ENCODE measurements around the gene GNG12. TPM values are rescaled to one million over a fixed set of nuclear protein-coding genes. Genes with fewer than 3 reads are reported as not detected.

Gene GNG12
- total and polyA plus RNA-seq, 10 donors: 15.2 to 102 (median 76.2) TPM

DNA sequence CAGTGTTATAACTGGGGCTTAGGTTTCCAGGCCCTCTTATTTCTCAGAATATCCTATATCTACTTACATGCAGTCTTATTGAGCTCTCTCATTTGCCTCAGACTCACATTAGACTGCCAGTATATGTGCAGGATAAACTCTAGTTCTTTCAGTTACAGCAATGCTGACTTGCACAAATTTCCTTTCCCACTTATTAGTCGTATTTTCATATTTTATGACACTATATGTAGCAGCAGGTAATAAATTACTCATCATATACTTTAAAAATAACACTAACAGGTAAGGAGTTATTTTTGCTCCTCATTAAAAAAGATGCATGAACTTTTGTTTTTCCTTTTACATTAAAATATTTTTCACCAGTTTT is 82.6 kb downstream of the GNG12 start:
- H3K27ac ChIP-seq: peak overlapping the region in 3 of 8 donors; percentile 22 to 69 (median 55)
- TF ChIP-seq, protein P1, sequence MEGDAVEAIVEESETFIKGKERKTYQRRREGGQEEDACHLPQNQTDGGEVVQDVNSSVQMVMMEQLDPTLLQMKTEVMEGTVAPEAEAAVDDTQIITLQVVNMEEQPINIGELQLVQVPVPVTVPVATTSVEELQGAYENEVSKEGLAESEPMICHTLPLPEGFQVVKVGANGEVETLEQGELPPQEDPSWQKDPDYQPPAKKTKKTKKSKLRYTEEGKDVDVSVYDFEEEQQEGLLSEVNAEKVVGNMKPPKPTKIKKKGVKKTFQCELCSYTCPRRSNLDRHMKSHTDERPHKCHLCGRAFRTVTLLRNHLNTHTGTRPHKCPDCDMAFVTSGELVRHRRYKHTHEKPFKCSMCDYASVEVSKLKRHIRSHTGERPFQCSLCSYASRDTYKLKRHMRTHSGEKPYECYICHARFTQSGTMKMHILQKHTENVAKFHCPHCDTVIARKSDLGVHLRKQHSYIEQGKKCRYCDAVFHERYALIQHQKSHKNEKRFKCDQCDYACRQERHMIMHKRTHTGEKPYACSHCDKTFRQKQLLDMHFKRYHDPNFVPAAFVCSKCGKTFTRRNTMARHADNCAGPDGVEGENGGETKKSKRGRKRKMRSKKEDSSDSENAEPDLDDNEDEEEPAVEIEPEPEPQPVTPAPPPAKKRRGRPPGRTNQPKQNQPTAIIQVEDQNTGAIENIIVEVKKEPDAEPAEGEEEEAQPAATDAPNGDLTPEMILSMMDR (IDR thresholded peaks at IDR 0.05 in 8 of 11, conservative IDR thresholded peaks at IDR 0.05 in 3 of 11): no peak
- TF ChIP-seq POLR2AphosphoS5 (IDR thresholded peaks at IDR 0.05) (no peak), POLR2A (IDR thresholded peaks at IDR 0.05) (no peak)
- peaks cover 5 to 63% (median 31%) of the 10 kb centered on the region in 6 donors for H3K4me1 ChIP-seq
- H3K9me3 ChIP-seq: no peaks in the 10 kb centered on the region
- intact Hi-C loops (cut with DNase I; ENCODE audit: low total_unique reads): loop anchor here (10.0 kb wide), 1 partner anchor 66 kb away; the partner anchor contains the start of gene GADD45A
- H3K4me3 ChIP-seq: no peak overlapping the region
- no peak for DNase-seq
- no peaks in the 10 kb centered on the region for H3K27me3 ChIP-seq (replicated peaks in 1 of 7)
- H3K36me3 ChIP-seq: no peaks in the 10 kb centered on the region
- WGBS, 5 donors: 48 to 79% (median 60%) methylated on average over 1 of the region's 1 CpG

DNA sequence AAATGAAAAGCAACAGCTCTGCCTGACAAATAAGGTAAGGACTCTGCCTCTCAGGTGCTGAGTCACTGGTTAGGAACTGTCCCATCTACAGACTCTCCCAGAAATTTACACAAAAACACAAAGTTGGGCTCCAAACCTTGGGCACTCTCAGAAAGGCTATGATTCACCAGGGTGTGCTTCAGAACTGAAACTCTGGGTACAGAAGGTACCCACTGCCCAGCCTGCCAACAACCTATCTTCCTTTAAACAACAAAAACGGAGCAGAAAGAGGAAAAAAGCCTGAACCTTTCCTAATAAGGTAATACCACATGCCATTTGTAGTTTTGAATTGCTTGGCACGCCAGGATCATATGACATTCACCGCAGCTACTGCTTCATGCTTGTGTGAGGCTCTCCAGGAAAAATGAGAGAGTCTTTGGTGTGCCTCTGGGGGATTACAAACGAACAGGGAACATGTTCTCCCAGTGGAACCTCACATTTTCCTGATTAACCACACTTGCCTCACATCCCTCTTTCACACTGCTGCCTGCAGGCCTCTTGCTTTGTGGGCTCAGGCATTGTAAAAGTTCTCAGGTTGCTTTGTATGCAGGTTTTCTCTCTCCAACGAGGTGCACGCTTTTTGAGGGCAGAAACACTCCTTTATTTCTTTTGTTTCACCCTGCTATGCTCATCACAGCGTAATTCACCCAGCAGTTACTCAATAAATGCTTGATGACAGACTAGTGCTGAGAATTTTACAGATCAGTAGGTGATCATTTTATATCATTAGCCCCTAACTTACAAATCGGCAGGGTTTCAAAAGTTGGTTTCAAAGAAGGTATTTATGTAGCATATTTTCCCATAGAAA is 83.2 kb downstream of the GNG12 start:
- no peak overlapping the region for H3K4me3 ChIP-seq
- TF ChIP-seq, protein P1 (IDR thresholded peaks at IDR 0.05 in 8 of 11, conservative IDR thresholded peaks at IDR 0.05 in 3 of 11): no peak
- TF ChIP-seq POLR2A (IDR thresholded peaks at IDR 0.05): no peak
- no peak for TF ChIP-seq POLR2AphosphoS5 (IDR thresholded peaks at IDR 0.05)
- H3K4me1 ChIP-seq: peaks cover 5 to 58% (median 30%) of the 10 kb centered on the region in 6 donors
- no peak for DNase-seq
- H3K27me3 ChIP-seq (replicated peaks in 1 of 7): no peaks in the 10 kb centered on the region
- H3K36me3 ChIP-seq: no peaks in the 10 kb centered on the region
- 46 to 56% (median 48%) methylated on average over 8 of the region's 8 CpGs for WGBS, 5 donors
- intact Hi-C loops (cut with DNase I; ENCODE audit: low total_unique reads): loop anchor here (10.0 kb wide), 1 partner anchor 65 kb away; the partner anchor contains the start of gene GADD45A
- peak overlapping the region in 6 of 8 donors; percentile 22 to 69 (median 46) for H3K27ac ChIP-seq
- no peaks in the 10 kb centered on the region for H3K9me3 ChIP-seq

DNA sequence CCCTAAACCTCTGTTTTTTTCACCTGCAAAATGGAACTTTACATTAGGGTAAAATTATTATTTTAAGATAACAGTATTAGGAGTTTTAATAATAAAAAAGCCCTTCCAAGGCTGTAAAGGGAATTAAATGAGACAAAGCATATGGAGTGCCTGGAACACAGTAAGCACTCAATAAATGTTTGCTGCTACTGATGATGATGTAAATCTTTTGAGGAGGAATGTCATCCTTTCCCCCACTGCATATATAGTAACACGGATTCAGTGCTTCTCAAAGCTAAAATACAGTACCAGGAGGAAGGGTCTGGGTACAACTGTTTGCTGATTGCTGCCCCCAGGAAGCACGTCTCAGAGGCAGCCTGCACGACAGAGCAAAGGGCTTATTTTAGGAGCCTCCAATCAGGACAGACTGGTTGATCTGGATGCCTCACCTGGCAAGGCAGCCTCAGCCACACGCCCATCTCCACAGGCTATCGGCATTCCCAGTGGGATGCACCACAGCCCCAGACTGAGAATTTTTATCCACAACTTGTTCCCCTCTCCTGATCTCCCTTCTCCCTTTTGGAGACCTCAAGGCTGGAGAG is 83.9 kb downstream of the GNG12 start:
- no peaks in the 10 kb centered on the region for H3K9me3 ChIP-seq

More for the DNA sequence above, 83.9 kb downstream of the GNG12 start:
- intact Hi-C loops (cut with DNase I; ENCODE audit: low total_unique reads): no loop called here
- H3K4me3 ChIP-seq: no peak overlapping the region
- no peaks in the 10 kb centered on the region for H3K36me3 ChIP-seq
- DNase-seq: no peak
- TF ChIP-seq POLR2AphosphoS5 (IDR thresholded peaks at IDR 0.05): no peak
- TF ChIP-seq POLR2A (IDR thresholded peaks at IDR 0.05): no peak
- TF ChIP-seq, protein P1 (IDR thresholded peaks at IDR 0.05 in 8 of 11, conservative IDR thresholded peaks at IDR 0.05 in 3 of 11): no peak
- peak overlapping the region; percentile 22 to 69 (median 40) for H3K27ac ChIP-seq
- peaks cover 5 to 51% (median 23%) of the 10 kb centered on the region in 6 donors for H3K4me1 ChIP-seq
- WGBS, 5 donors: 75 to 86% (median 80%) methylated on average over 5 of the region's 5 CpGs
- H3K27me3 ChIP-seq (replicated peaks in 1 of 7): no peaks in the 10 kb centered on the region
